Activated CD4-positive, alpha-beta T cell treated with anti-CD3 and anti-CD28 coated beads for 48 hours (primary cell): ENCODE measurements around the gene TCF15.
"Not testable (repeated sequence)": the region's sequence is repeated elsewhere in the genome, so short reads cannot be mapped to it uniquely, and the experiment has no call there.

Experiments used
- DNase-seq: peaks from one replicate; pipeline ENCODE4 v3.0.0-alpha.2; 2020

Gene TCF15

GRCh38 chr20:642013-642397 lies 31.9 kb upstream of the TCF15 start:
- DNase-seq, result not testable (repeated sequence)

GRCh38 chr20:641516-641875 lies 31.4 kb upstream of the TCF15 start:
- no peak for DNase-seq

- no peak for DNase-seq
These were observed 30.8 kb upstream of the TCF15 start for GRCh38 chr20:640674-641515.

- DNase-seq, result no peak
These were observed 28.5 kb upstream of the TCF15 start for GRCh38 chr20:638579-638978.

- no peak for DNase-seq
These were observed 27.4 kb upstream of the TCF15 start for GRCh38 chr20:637559-637958.

- DNase-seq, result no peak
These were observed 25.8 kb upstream of the TCF15 start for GRCh38 chr20:635893-636338.

- DNase-seq, result no peak
These were observed 25.2 kb upstream of the TCF15 start for GRCh38 chr20:635028-635892.

- DNase-seq, result no peak
These were observed 24.2 kb upstream of the TCF15 start for GRCh38 chr20:634148-634925.

- DNase-seq, result no peak
These were observed 21.0 kb upstream of the TCF15 start for GRCh38 chr20:631101-631500.

GRCh38 chr20:626579-626978 lies 16.5 kb upstream of the TCF15 start:
- DNase-seq, result no peak

- no peak for DNase-seq
These were observed 15.3 kb upstream of the TCF15 start for GRCh38 chr20:625360-625932.

- DNase-seq, result no peak
These were observed 13.6 kb upstream of the TCF15 start for GRCh38 chr20:623704-624103.

- no peak for DNase-seq
These were observed 12.9 kb upstream of the TCF15 start for GRCh38 chr20:623021-623420.

GRCh38 chr20:622161-622560 lies 12.1 kb upstream of the TCF15 start:
- no peak for DNase-seq

- no peak for DNase-seq
These were observed 11.1 kb upstream of the TCF15 start for GRCh38 chr20:621125-621756.

- DNase-seq, result no peak
These were observed 10.1 kb upstream of the TCF15 start for GRCh38 chr20:620246-620645.

GRCh38 chr20:618980-619379 lies 8.9 kb upstream of the TCF15 start:
- no peak for DNase-seq

- no peak for DNase-seq
These were observed 8.0 kb upstream of the TCF15 start for GRCh38 chr20:617934-618690.

- no peak for DNase-seq
These were observed 5.4 kb upstream of the TCF15 start for GRCh38 chr20:615514-615913.

- no peak for DNase-seq
These were observed 1.7 kb upstream of the TCF15 start for GRCh38 chr20:611843-612185.

- no peak for DNase-seq
These were observed 1.1 kb upstream of the TCF15 start for GRCh38 chr20:611047-611842.
